ENCODE measurements around the gene UXS1. TPM values are rescaled to one million over a fixed set of nuclear protein-coding genes. Genes with fewer than 3 reads are reported as not detected.

Gene UXS1
- total RNA-seq, 1 experiment from 2014 or later, result 44.7 TPM

DNA sequence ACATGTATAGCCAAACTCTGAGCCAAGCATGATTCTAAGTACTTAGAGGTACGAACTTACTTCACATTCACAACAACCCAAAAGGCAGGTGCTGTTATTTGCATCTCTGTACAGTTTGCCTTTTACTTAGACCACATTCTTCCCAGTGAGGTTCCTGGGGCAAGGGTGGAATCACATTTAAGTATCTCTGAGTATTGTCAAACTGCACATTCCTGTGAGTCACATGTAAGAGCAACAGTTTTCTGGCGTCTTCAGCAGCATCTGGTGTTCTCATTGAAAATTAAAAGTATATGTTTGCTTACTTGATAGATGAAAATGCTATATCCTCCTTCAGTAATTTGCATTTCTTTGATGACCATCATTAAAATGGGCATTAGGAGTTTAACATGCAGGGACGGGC lies 119.1 kb downstream of the UXS1 start:
- ATAC-seq (no peak), DNase-seq (ENCODE audit: low spot score) (no peak)
- H3K36me3 Mint-ChIP-seq, result no peaks in the 10 kb centered on the region
- peaks cover 19% of the 10 kb centered on the region for H3K4me1 Mint-ChIP-seq
- no peak overlapping the region for H3K4me3 Mint-ChIP-seq
- no peaks in the 10 kb centered on the region for H3K9me3 Mint-ChIP-seq
- TF ChIP-seq GTF2I (CRISPR knock-in tag; conservative IDR thresholded peaks at IDR 0.05), result no peak
- TF ChIP-seq IRF2 (CRISPR knock-in tag; IDR thresholded peaks at IDR 0.05; ENCODE audit: borderline replicate concordance, low read depth), result no peak
- no peak for TF ChIP-seq NFATC4 (CRISPR knock-in tag; IDR thresholded peaks at IDR 0.05)
- TF ChIP-seq ZNF263 (CRISPR knock-in tag; IDR thresholded peaks at IDR 0.05; ENCODE audit: low read depth), result no peak
- no peak for TF ChIP-seq ATF3 (CRISPR knock-in tag; conservative IDR thresholded peaks at IDR 0.05)
- TF ChIP-seq, protein P1, sequence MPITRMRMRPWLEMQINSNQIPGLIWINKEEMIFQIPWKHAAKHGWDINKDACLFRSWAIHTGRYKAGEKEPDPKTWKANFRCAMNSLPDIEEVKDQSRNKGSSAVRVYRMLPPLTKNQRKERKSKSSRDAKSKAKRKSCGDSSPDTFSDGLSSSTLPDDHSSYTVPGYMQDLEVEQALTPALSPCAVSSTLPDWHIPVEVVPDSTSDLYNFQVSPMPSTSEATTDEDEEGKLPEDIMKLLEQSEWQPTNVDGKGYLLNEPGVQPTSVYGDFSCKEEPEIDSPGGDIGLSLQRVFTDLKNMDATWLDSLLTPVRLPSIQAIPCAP (CRISPR knock-in tag; IDR thresholded peaks at IDR 0.05), result no peak
- no peak for TF ChIP-seq EMX1 (CRISPR knock-in tag; IDR thresholded peaks at IDR 0.05)
- no peak for TF ChIP-seq NFYB (CRISPR knock-in tag; conservative IDR thresholded peaks at IDR 0.05; ENCODE audit: low read depth)
- ChIA-PET POLR2A (no interaction called here), CTCF (no interaction called here)
- no peak overlapping the region for H3K27ac Mint-ChIP-seq
- H3K27me3 Mint-ChIP-seq (ENCODE audit: low read depth), result no peaks in the 10 kb centered on the region

DNA sequence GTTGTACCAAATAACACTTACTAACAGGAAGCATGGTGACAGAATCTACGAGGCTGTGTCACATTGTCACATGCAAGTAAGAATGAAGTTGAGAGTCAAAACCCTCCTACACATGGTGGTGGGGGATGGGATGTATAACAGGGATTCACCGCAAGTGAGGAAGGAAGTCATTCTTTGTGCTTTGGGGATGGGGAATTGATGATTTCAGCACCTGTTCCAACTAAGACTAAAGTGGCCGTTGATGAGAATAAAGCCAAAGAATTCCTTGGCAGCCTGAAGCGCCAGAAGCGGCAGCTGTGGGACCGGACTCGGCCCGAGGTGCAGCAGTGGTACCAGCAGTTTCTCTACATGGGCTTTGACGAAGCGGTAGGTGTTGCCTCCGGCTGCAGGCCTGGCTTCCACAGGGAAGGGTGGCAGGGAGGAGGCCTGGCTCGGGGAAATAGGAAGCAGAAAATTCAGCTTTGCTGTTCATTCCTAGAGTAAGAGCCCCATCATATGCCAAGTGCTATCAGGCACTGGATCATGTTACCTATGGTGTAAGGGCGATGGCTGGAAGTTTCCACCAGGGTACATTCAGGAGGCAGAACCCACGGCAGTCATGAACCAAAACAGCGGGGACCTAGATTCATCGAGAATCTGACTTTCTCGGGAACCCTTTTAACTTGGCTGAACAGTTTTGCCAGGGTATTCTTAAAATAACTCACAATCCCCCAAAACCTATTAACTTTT lies 120.3 kb downstream of the UXS1 start:
- Mint-ChIP-seq H3K4me3 (no peak overlapping the region), H3K4me1 (peaks cover 25% of the 10 kb centered on the region), H3K27me3 (ENCODE audit: low read depth) (no peaks in the 10 kb centered on the region), H3K9me3 (no peaks in the 10 kb centered on the region), H3K36me3 (no peaks in the 10 kb centered on the region), H3K27ac (no peak overlapping the region)
- CTCF ChIA-PET, result no interaction called here
- DNase-seq (ENCODE audit: low spot score), result no peak
- POLR2A ChIA-PET, result no interaction called here
- ATAC-seq, result no peak
- TF ChIP-seq, protein P2, sequence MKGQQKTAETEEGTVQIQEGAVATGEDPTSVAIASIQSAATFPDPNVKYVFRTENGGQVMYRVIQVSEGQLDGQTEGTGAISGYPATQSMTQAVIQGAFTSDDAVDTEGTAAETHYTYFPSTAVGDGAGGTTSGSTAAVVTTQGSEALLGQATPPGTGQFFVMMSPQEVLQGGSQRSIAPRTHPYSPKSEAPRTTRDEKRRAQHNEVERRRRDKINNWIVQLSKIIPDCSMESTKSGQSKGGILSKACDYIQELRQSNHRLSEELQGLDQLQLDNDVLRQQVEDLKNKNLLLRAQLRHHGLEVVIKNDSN (CRISPR knock-in tag; IDR thresholded peaks at IDR 0.05), result no peak
- TF ChIP-seq, protein P3, sequence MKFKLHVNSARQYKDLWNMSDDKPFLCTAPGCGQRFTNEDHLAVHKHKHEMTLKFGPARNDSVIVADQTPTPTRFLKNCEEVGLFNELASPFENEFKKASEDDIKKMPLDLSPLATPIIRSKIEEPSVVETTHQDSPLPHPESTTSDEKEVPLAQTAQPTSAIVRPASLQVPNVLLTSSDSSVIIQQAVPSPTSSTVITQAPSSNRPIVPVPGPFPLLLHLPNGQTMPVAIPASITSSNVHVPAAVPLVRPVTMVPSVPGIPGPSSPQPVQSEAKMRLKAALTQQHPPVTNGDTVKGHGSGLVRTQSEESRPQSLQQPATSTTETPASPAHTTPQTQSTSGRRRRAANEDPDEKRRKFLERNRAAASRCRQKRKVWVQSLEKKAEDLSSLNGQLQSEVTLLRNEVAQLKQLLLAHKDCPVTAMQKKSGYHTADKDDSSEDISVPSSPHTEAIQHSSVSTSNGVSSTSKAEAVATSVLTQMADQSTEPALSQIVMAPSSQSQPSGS (CRISPR knock-in tag; IDR thresholded peaks at IDR 0.05; ENCODE audit: borderline replicate concordance, low read depth), result no peak
- TF ChIP-seq OVOL2 (CRISPR knock-in tag; IDR thresholded peaks at IDR 0.05; ENCODE audit: borderline replicate concordance), result no peak
- TF ChIP-seq ZNF317 (CRISPR knock-in tag; IDR thresholded peaks at IDR 0.05; ENCODE audit: borderline replicate concordance, low read depth), result no peak
- no peak for TF ChIP-seq CDX4 (CRISPR knock-in tag; IDR thresholded peaks at IDR 0.05; ENCODE audit: borderline replicate concordance)
- TF ChIP-seq NFATC4 (CRISPR knock-in tag; IDR thresholded peaks at IDR 0.05), result no peak
- TF ChIP-seq NR3C1 (CRISPR knock-in tag; conservative IDR thresholded peaks at IDR 0.05; ENCODE audit: low read depth), result no peak

GRCh38 chr2:106070181-106070580 lies 123.9 kb downstream of the UXS1 start:
- peaks cover 15% of the 10 kb centered on the region for H3K27me3 Mint-ChIP-seq (ENCODE audit: low read depth)
- ATAC-seq (peak; percentile 11; the same call in 1 of the 2 replicates), DNase-seq (ENCODE audit: low spot score) (no peak)
- H3K36me3 Mint-ChIP-seq, result no peaks in the 10 kb centered on the region
- CTCF ChIA-PET, result no interaction called here
- peaks cover 26% of the 10 kb centered on the region for H3K4me1 Mint-ChIP-seq
- POLR2A ChIA-PET, result no interaction called here
- H3K4me3 Mint-ChIP-seq, result no peak overlapping the region
- H3K9me3 Mint-ChIP-seq, result no peaks in the 10 kb centered on the region
- H3K27ac Mint-ChIP-seq, result no peak overlapping the region
- TF ChIP-seq NR1H2 (CRISPR knock-in tag; IDR thresholded peaks at IDR 0.05), result no peak
- no peak for TF ChIP-seq ELF4 (CRISPR knock-in tag; IDR thresholded peaks at IDR 0.05; ENCODE audit: low read depth)
- no peak for TF ChIP-seq JUN (CRISPR knock-in tag; IDR thresholded peaks at IDR 0.05)
- no peak for TF ChIP-seq TP53 (CRISPR knock-in tag; IDR thresholded peaks at IDR 0.05)
- TF ChIP-seq CREB1 (CRISPR knock-in tag; IDR thresholded peaks at IDR 0.05), result no peak
- TF ChIP-seq IRF2 (CRISPR knock-in tag; IDR thresholded peaks at IDR 0.05; ENCODE audit: borderline replicate concordance, low read depth), result no peak
- TF ChIP-seq EMX1 (CRISPR knock-in tag; IDR thresholded peaks at IDR 0.05), result no peak
- TF ChIP-seq ZNF416 (CRISPR knock-in tag; IDR thresholded peaks at IDR 0.05), result no peak
- no peak for TF ChIP-seq GTF2I (CRISPR knock-in tag; conservative IDR thresholded peaks at IDR 0.05)
- TF ChIP-seq, protein P4, sequence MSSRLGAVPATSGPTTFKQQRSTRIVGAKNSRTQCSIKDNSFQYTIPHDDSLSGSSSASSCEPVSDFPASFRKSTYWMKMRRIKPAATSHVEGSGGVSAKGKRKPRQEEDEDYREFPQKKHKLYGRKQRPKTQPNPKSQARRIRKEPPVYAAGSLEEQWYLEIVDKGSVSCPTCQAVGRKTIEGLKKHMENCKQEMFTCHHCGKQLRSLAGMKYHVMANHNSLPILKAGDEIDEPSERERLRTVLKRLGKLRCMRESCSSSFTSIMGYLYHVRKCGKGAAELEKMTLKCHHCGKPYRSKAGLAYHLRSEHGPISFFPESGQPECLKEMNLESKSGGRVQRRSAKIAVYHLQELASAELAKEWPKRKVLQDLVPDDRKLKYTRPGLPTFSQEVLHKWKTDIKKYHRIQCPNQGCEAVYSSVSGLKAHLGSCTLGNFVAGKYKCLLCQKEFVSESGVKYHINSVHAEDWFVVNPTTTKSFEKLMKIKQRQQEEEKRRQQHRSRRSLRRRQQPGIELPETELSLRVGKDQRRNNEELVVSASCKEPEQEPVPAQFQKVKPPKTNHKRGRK (CRISPR knock-in tag; IDR thresholded peaks at IDR 0.05; ENCODE audit: borderline replicate concordance), result no peak
- TF ChIP-seq FOXJ3 (CRISPR knock-in tag; IDR thresholded peaks at IDR 0.05; ENCODE audit: borderline replicate concordance), result no peak
- no peak for TF ChIP-seq ESRRA (CRISPR knock-in tag; IDR thresholded peaks at IDR 0.05; ENCODE audit: borderline replicate concordance)
- TF ChIP-seq E2F1 (CRISPR knock-in tag; IDR thresholded peaks at IDR 0.05), result no peak
- no peak for TF ChIP-seq SMAD3 (CRISPR knock-in tag; IDR thresholded peaks at IDR 0.05; ENCODE audit: borderline replicate concordance)

All from WTC11 (cell line).